Measurements from ENCODE around the gene HERPUD1.

Gene HERPUD1

GRCh38 chr16:56927471-56927870, 4.5 kb upstream of the HERPUD1 start (continued):
- no peak for TF ChIP-seq BACH2 (CRISPR knock-in tag; IDR thresholded peaks at IDR 0.05; ENCODE audit: borderline replicate concordance)

GRCh38 chr16:56929639-56930038, 2.3 kb upstream of the HERPUD1 start:
- TF ChIP-seq ISL1 (CRISPR knock-in tag; IDR thresholded peaks at IDR 0.05) (no peak), SNAI2 (CRISPR knock-in tag; IDR thresholded peaks at IDR 0.05) (no peak), ZNF565 (CRISPR knock-in tag; conservative IDR thresholded peaks at IDR 0.05; ENCODE audit: low read depth) (no peak), ZC3H10 (CRISPR knock-in tag; IDR thresholded peaks at IDR 0.05) (no peak), POU6F1 (CRISPR knock-in tag; IDR thresholded peaks at IDR 0.05; ENCODE audit: borderline replicate concordance, low read depth) (no peak), PATZ1 (CRISPR knock-in tag; IDR thresholded peaks at IDR 0.05; ENCODE audit: borderline replicate concordance) (no peak), CSRNP3 (CRISPR knock-in tag; IDR thresholded peaks at IDR 0.05) (no peak), TOX (CRISPR knock-in tag; IDR thresholded peaks at IDR 0.05; ENCODE audit: borderline replicate concordance) (no peak), OSR1 (CRISPR knock-in tag; IDR thresholded peaks at IDR 0.05) (no peak), PPARA (CRISPR knock-in tag; IDR thresholded peaks at IDR 0.05; ENCODE audit: borderline replicate concordance) (no peak), GLIS3 (CRISPR knock-in tag; IDR thresholded peaks at IDR 0.05) (no peak), RARB (CRISPR knock-in tag; IDR thresholded peaks at IDR 0.05) (no peak), CREB5 (CRISPR knock-in tag; IDR thresholded peaks at IDR 0.05; ENCODE audit: low read depth) (no peak), ZFP3 (CRISPR knock-in tag; IDR thresholded peaks at IDR 0.05) (no peak), CSDC2 (CRISPR knock-in tag; IDR thresholded peaks at IDR 0.05) (no peak)
- ATAC-seq = no peak

GRCh38 chr16:56930486-56931270, 1.3 kb upstream of the HERPUD1 start:
- ATAC-seq = no peak
- TF ChIP-seq ZFP3 (CRISPR knock-in tag; IDR thresholded peaks at IDR 0.05) = no peak
- no peak for TF ChIP-seq ESRRG (CRISPR knock-in tag; IDR thresholded peaks at IDR 0.05)
- no peak for TF ChIP-seq ZC3H10 (CRISPR knock-in tag; IDR thresholded peaks at IDR 0.05)
- no peak for TF ChIP-seq TOX (CRISPR knock-in tag; IDR thresholded peaks at IDR 0.05; ENCODE audit: borderline replicate concordance)
- no peak for TF ChIP-seq TSHZ2 (CRISPR knock-in tag; IDR thresholded peaks at IDR 0.05)
- no peak for TF ChIP-seq GLIS3 (CRISPR knock-in tag; IDR thresholded peaks at IDR 0.05)
- no peak for TF ChIP-seq ZNF8 (CRISPR knock-in tag; IDR thresholded peaks at IDR 0.05)
- no peak for TF ChIP-seq CSDC2 (CRISPR knock-in tag; IDR thresholded peaks at IDR 0.05)
- TF ChIP-seq SNAI2 (CRISPR knock-in tag; IDR thresholded peaks at IDR 0.05) = no peak
- TF ChIP-seq POU6F1 (CRISPR knock-in tag; IDR thresholded peaks at IDR 0.05; ENCODE audit: borderline replicate concordance, low read depth) = no peak

All from SK-N-SH treated with all-trans-retinoic acid at 6 μM for 48 hours (cell line).